Right forelimb (tissue), 1 donor: ENCODE results near the gene ADAMTS17.

Source experiments
- DNase-seq: peaks from one replicate; pipeline ENCODE4 v3.0.0-alpha.2; 2018

Gene ADAMTS17

DNA sequence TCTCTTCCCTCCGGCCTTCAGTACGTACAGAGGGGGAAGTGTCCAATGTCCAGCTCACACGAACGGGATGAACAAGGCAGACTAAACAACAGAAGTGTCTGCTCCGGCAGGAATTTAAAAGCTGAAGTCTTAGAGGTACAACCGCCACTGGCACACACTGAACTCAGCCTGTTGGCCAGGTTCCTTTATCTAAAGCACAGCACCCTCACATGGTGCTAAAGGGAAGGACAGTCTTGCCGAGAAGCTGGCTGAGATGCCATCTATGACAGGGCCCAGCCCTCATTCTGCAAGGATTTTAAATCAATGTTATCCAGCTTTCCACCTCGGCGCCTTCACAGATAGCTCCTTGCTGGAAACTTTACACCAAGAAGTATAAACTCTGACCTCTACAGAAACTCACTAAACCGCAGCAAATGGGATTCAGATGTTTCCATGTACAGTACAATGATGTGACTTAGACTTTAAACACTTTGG, 2.8 kb downstream of the ADAMTS17 start:
- peak; percentile 72 for DNase-seq

- no peak for DNase-seq
Observed at GRCh38 chr15:100338247-100338646, 3.5 kb downstream of the ADAMTS17 start.

DNA sequence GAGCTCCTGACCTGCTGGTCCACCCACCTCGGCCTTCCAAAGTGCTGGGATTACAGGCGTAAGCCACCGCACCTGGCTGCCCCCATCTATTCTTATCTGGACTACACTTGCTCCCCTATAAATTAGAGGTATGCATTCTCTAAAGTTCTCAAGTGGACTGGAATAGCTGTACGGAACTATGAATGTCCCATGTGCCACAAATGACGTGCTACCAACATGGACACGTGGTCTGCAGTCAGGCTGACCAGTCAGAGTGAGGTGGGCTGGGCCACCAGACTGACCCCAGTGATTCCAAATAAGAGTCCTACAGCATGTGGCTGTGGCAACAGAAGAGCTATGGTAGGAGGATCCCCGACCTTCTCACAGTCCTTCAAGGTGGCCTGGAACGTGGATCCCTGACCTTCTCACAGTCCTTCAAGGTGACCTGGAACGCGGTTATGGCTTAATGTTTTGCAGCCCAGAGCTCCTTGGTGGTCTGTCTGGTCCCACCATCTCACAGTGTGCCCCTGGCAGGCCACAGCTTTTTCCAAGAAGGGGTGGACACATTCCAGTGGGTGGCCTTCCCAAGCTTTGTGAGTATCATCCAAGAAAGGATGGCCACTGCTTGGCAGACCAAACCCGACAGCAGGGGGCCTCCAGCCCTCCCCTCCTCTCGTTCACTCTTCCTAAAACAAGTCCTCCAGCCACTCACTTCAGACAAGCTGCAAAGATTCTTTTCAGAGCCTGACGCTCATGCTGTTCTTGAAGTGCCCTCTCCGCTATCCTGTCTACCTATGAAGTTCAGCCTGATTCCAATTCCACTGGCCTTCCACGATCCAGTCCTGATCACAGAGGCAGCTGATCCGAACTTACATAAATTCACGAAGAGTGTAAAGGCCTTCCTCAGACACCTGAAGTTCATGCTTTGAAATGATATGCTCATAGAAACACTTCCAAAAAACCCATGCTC, 4.4 kb downstream of the ADAMTS17 start:
- DNase-seq = no peak

DNA sequence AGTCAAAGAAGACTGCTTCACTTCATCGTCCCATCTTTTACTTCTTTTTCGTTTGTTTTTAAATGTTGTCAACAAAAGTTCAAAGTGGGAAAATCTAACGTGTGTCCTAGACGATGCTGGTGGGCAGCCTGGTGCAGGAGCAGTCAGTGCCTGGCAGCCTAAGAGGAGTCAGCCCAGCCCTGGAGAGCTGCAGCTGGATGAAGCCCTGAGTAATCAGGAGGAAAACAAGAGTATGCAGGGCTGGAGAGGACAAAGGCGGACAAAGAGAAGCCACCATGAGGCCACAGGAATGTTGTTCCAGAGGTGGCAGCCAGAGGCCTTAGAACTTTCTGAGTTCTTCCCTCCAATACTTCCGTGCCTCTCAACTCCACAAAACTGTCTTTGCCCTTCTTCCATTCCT, 5.7 kb downstream of the ADAMTS17 start:
- DNase-seq = no peak

- DNase-seq = no peak
Observed at GRCh38 chr15:100335335-100335999, 6.3 kb downstream of the ADAMTS17 start.

DNA sequence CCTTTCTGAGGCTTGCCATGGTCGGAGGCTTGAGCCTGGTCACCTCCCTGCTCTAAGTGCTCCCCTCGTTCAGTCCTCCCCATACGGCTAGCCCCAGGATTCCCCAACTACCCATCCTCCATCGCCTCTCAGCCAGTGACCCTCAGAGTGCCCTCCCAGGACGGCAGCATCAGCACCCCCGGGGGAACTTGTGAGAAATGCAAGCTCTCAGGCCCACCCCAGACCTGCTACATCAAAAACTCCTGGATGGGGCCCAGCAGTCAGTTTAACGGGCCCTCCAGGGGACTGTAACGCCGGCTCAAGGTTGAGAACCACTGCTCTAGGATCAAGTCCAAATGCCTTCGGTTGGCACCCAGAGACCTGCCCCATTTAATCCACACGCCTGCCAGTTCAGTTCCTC, 6.9 kb downstream of the ADAMTS17 start:
- DNase-seq = no peak

GRCh38 chr15:100334456-100334855, 7.3 kb downstream of the ADAMTS17 start:
- DNase-seq = no peak

GRCh38 chr15:100334015-100334414, 7.8 kb downstream of the ADAMTS17 start:
- no peak for DNase-seq

DNA sequence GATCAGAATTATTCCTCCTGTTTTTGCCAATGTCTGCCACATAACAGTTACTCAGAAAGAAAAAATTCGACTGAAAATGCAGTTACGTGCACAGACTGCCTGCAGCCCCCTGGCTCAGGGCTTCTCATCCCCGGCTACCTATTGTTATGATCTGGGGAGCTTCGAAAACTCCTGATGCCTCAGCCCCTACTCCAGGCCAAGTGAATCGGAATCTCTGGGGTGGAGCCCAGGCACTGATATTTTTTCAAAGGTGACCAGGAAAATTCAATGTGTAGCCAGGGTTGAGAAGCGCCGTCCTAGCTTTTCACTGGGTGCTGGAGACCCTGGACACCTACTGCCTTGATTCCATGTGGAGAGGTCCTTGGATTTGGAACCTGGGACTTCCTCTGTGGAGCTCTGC, 8.5 kb downstream of the ADAMTS17 start:
- no peak for DNase-seq

DNA sequence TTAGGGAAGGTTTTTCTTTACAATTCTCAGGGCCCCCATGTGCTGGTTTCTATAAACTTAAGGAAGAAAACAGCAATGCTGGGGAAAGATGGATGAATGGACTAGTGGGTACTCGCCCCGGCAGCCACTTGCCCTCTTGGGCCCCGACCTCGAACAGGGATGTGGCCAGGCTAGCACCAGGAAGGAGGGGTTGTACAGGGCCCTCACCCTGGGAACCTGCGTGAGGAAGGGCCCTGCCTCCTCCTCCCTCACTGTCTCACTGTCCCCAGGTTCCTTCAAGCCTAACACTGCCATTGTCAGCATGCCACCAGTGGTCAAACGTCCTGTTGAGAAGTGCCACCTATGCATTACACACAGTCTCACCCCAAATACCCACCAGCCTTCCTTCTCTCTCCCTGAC, 9.1 kb downstream of the ADAMTS17 start:
- DNase-seq = no peak

GRCh38 chr15:100332231-100332630, 9.5 kb downstream of the ADAMTS17 start:
- no peak for DNase-seq

GRCh38 chr15:100330629-100331215, 11.1 kb downstream of the ADAMTS17 start:
- DNase-seq = no peak

GRCh38 chr15:100330221-100330620, 11.6 kb downstream of the ADAMTS17 start:
- no peak for DNase-seq

DNA sequence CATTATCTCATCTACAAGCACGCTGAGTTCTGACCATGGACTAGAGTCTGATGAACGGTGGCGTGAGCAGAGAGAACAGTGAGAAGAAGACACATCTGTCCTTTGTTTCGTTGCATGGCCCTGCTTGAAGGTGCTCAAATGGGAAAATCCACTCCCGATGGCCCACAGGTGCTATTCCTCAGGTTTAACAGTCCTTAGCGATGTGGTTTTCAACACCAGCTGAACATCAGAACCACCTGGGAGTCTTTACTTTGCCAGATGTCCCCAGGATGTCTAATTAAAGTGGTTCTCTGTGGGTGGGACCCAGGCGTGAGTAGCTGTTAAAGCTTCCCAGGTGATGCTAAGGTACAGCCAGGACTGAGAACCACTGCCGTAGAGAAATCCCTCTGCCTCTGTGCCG, 13.0 kb downstream of the ADAMTS17 start:
- no peak for DNase-seq

GRCh38 chr15:100318880-100319279, 22.9 kb downstream of the ADAMTS17 start:
- no peak for DNase-seq

GRCh38 chr15:100314809-100315400, 26.9 kb downstream of the ADAMTS17 start:
- DNase-seq = no peak

DNA sequence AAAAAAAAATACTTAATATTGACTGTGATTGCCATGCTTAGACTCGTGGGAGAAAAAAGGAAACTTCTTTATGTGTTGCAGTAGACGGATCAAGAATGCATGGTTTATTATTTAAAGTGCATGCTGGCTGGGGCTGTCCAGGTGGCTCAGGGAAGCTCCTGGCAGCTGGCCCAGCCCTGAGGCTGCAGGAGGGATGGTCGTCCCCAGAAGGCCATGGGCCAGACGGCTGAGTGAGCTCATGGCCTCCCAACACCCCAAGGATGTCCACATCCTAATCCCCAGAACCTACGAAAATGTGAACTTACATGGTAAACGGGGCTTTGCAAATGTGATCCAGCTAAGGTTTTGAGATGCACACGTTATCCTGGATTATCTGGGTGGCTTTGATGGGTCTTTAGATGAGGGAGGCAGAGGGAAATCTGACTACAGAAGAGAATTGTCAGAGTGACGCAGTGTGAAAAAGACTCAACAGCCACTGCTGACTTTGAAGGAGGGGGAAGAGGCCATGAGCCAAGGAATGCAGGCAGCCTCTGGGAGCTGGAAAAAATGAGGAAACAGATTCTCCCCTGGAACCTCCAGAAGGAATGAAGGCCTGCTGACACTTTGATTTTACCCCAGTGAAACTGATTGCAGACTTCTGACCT, 29.8 kb downstream of the ADAMTS17 start:
- peak; percentile 68 for DNase-seq

- DNase-seq = peak; percentile 90
Observed at GRCh38 chr15:100311154-100311625, 30.6 kb downstream of the ADAMTS17 start.

DNA sequence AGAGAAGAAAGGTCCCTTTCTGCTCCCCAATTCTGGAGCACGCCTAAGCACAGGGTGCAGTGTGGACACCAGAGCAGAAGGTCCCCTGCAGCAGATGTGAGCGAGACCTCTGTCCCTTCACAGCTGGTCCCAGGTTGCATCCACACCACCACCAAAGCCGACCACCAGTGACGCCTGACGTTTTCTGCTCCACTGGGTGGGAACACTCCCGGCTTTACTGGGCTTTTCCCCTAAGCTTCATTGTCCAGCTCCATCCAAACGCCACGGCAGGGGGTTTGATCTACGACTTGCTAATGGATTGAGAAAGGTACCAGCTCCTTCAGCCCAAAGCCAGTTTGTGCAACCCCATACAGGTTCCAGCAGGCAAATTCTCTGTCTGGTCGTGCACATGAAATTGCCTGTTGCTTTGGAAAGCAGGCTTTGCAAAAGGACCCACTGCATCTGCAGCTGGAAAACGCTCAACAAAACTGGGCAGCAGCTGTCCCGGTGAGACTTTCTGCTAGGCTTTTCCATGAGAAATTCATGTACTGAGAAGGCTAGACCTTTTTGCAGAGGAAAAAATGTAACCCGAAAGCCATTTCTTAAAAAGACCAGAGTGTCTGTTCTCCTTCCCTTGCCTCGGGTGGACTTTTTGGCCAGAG, 31.1 kb downstream of the ADAMTS17 start:
- DNase-seq = no peak

DNA sequence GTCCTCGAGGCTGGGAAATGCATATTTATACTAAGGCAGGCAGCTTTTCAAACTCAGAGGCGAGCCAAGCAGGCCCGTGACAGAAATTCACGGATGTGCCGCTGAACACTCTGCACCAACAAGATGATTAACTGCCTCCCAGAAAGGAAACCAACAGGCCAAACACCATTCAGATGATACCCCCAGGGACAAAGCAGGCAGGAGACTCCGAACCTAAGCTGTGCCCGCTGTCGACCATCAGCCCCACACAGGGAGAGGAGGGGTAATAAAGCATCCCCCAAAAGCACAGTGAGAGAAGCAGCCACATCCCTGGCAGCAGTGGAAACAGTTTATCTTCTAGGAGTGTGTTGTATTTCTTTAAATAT, 31.8 kb downstream of the ADAMTS17 start:
- DNase-seq = no peak

DNA sequence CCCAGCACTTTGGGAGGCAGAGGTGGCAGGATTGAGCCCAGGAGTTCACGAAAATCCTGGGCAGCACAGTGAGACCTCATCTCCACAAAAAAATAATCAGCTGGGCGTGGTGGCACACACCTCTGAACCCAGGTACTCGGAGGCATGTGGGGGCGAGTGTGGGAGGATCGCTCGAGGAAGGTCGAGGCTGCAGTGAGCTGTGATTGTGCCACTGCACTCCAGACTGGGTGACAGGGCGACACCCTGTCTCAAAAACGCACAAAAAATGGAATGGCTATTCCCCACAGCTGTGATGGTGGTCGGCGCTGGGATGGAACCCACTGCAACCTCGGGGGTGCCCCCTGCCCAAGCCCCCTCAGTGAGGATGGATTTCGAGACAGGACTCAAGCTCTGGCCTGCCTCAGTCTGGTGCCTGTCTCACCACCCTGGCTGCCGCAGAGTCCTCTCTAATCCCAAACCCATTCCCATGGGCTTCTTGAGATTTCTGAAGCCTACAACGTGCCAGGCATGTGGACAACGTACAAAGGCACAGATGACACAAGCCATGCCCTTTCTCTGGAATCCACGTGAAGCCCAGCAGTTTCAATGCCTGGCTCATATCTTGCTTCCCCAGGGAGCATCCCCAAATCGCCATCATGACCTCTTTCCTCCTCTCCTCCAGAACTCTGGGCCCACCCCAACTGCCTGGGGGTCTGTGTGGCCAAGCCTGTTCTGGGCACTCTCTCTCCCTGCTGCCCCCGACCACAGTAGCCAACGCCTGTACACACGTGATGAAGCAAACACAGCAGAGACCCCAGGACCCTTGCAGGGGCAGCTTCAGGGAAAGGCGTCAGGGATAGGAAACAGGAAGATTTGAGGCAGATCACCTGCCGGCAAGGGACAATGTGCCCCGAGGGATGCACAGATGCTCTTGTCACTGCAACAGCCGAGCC, 32.4 kb downstream of the ADAMTS17 start:
- no peak for DNase-seq
